ENCODE measurements around the gene HS1BP3. TPM values are rescaled to one million over a fixed set of nuclear protein-coding genes. Genes with fewer than 3 reads are reported as not detected.

HS1BP3 gene
- total RNA-seq, 1 donor, result 23.0 TPM

- no peak overlapping the region for H3K4me3 ChIP-seq (ENCODE audit: low read depth, low read length)
- no peak for TF ChIP-seq CTCF (IDR thresholded peaks at IDR 0.05; ENCODE audit: insufficient read depth, low read length)
- DNase-seq (ENCODE audit: low read depth), result no peak
These were observed 72.5 kb downstream of the HS1BP3 start for GRCh38 chr2:20578266-20578894.

DNA sequence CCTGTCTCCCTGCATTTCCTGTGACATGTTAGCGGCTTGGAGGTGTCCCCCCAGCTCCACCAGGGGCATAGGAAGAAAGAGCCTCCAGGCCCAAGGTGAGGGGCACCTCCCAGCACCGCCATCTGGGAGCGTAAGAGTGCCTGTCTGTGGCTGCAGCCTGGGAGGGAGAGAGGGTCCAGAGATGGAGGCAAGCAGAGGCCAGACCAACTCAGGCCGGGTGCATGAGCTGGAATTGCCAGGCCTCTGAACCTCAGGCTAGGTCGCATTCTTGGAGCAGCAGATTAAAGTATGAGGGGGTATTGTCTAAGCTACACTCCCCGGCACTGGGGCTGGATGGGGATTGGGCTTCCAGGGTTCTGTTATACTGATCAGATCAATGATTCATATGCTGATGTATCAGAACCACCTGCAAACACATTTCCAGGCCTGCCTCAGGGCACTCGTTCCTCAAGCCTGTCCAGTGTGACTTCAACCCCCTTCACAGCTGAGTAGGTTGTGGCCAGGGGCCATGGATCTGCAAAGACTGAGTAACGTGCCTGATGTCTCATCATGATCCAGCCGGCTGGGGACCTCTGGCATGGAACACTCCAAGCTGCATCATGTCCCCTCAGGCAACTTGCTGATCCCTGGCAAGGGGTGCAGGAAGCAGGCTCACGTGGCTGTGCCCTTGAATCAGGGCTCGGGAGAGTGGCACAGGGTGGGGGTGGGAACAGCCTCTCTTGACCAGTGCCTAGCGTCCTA lies 73.2 kb downstream of the HS1BP3 start:
- peak; percentile 56 for DNase-seq (ENCODE audit: low read depth)
- TF ChIP-seq CTCF (IDR thresholded peaks at IDR 0.05; ENCODE audit: insufficient read depth, low read length), result no peak
- H3K4me3 ChIP-seq (ENCODE audit: low read depth, low read length), result no peak overlapping the region

- TF ChIP-seq CTCF (IDR thresholded peaks at IDR 0.05; ENCODE audit: insufficient read depth, low read length), result no peak
- H3K4me3 ChIP-seq (ENCODE audit: low read depth, low read length), result no peak overlapping the region
- no peak for DNase-seq (ENCODE audit: low read depth)
These were observed 74.2 kb downstream of the HS1BP3 start for GRCh38 chr2:20576598-20577115.

- no peak for TF ChIP-seq CTCF (IDR thresholded peaks at IDR 0.05; ENCODE audit: insufficient read depth, low read length)
- no peak for DNase-seq (ENCODE audit: low read depth)
- H3K4me3 ChIP-seq (ENCODE audit: low read depth, low read length), result no peak overlapping the region
These were observed 74.8 kb downstream of the HS1BP3 start for GRCh38 chr2:20575935-20576597.

- no peak for DNase-seq (ENCODE audit: low read depth)
- TF ChIP-seq CTCF (IDR thresholded peaks at IDR 0.05; ENCODE audit: insufficient read depth, low read length), result no peak
These were observed 75.5 kb downstream of the HS1BP3 start for GRCh38 chr2:20575414-20575813.

GRCh38 chr2:20574930-20575329 lies 76.0 kb downstream of the HS1BP3 start:
- no peak overlapping the region for H3K4me3 ChIP-seq (ENCODE audit: low read depth, low read length)
- no peak for DNase-seq (ENCODE audit: low read depth)
- no peak for TF ChIP-seq CTCF (IDR thresholded peaks at IDR 0.05; ENCODE audit: insufficient read depth, low read length)

More at GRCh38 chr2:20575414-20575813, 75.5 kb downstream of the HS1BP3 start:
- no peak overlapping the region for H3K4me3 ChIP-seq (ENCODE audit: low read depth, low read length)

Data from fibroblast of the aortic adventitia (primary cell).